Fibroblast of the aortic adventitia (primary cell): ENCODE results near the gene GATC. TPM values are rescaled to one million over a fixed set of nuclear protein-coding genes. Genes with fewer than 3 reads are reported as not detected.

Experiments used
- DNase-seq: peaks from one replicate; pipeline ENCODE4 v3.0.0-alpha.2; 2010; ENCODE audit warnings: low read depth
- H3K4me3 ChIP-seq: 2 replicates; pipeline ENCODE4 v1.5.1; 2011; ENCODE audit warnings: low read depth, mild to moderate bottlenecking, control low read depth, low read length, moderate library complexity
- CTCF ChIP-seq: IDR thresholded peaks from 2 replicates; pipeline ENCODE4 v1.5.1; 2011; ENCODE audit warnings: mild to moderate bottlenecking, low read length, control low read depth, inconsistent platforms; ENCODE audit not compliant: insufficient read depth
- total RNA-seq: library from RNA; depleted of rRNA; stranded (reverse); fragments of >200 nt; gene quantifications from 2 replicates; pipeline ENCODE4 v1.2.3, GENCODE V29; 2012; ENCODE audit warnings: low replicate concordance

Gene GATC
- 16.1 and 20.5 TPM in 2 replicates for total RNA-seq

- peak; percentile 66 for DNase-seq
- H3K4me3 ChIP-seq, result peak within 1 kb of the TSS; percentile 100
- no peak for TF ChIP-seq CTCF
Measured at GRCh38 chr12:120445911-120446843, at the start of gene GATC, which contains the start of gene TRIAP1. Gene GATC (plus strand): TSS chr12:120446444. CDS start chr12:120446481, 37 bp downstream. Gene TRIAP1 (minus strand): TSS chr12:120446384. CDS start chr12:120446372, 12 bp downstream.

- TF ChIP-seq CTCF, result no peak
- no peak for DNase-seq
- H3K4me3 ChIP-seq, result no peak overlapping the region
Measured at GRCh38 chr12:120397824-120398540, 48.3 kb upstream of the GATC start.

- DNase-seq, result peak; percentile 43
- no peak for TF ChIP-seq CTCF
- no peak overlapping the region for H3K4me3 ChIP-seq
Measured at GRCh38 chr12:120399531-120399930, 46.7 kb upstream of the GATC start.

- no peak for TF ChIP-seq CTCF
- no peak for DNase-seq
- no peak overlapping the region for H3K4me3 ChIP-seq
Measured at GRCh38 chr12:120402217-120402616, 44.0 kb upstream of the GATC start.

GRCh38 chr12:120403869-120404268 is 42.4 kb upstream of the GATC start:
- DNase-seq, result no peak
- H3K4me3 ChIP-seq, result no peak overlapping the region
- TF ChIP-seq CTCF, result no peak

- no peak overlapping the region for H3K4me3 ChIP-seq
- TF ChIP-seq CTCF, result no peak
- no peak for DNase-seq
Measured at GRCh38 chr12:120404271-120404670, 42.0 kb upstream of the GATC start.
